Activated T-helper 2 cell treated with anti-CD3 and anti-CD28 coated beads, Interferon-gamma antibody, Interleukin-2, Interleukin-4, amounts not matched to agents 10 μg/mL and 5 μg/mL and 100 μg/mL, durations not matched to agents 14 hours and 24 hours and 36 hours (primary cell): ENCODE measurements around the gene NPB. TPM values are rescaled to one million over a fixed set of nuclear protein-coding genes. Genes with fewer than 3 reads are reported as not detected.
A peak's percentile ranks its signal among the peaks of the same experiment; 100 is the strongest.

Experiments used
- DNase-seq: peaks from one replicate; pipeline ENCODE4 v3.0.0; 2021; ENCODE audit warnings: low spot score
- H3K27ac Mint-ChIP-seq: one replicate; pipeline ENCODE4 v1.8.0; 2021; ENCODE audit warnings: mixed read lengths
- H3K27me3 Mint-ChIP-seq: one replicate; pipeline ENCODE4 v1.8.0; 2021; ENCODE audit warnings: low read depth, mixed read lengths
- H3K36me3 Mint-ChIP-seq: one replicate; pipeline ENCODE4 v1.8.0; 2021; ENCODE audit warnings: low read depth, mixed read lengths
- H3K4me1 Mint-ChIP-seq: one replicate; pipeline ENCODE4 v1.8.0; 2021; ENCODE audit warnings: low read depth, mixed read lengths
- H3K4me3 Mint-ChIP-seq: one replicate; pipeline ENCODE4 v1.8.0; 2021; ENCODE audit warnings: low read depth, mild to moderate bottlenecking, moderate library complexity, mixed read lengths
- H3K9me3 Mint-ChIP-seq: one replicate; pipeline ENCODE4 v1.8.0; 2021; ENCODE audit warnings: mixed read lengths
- intact Hi-C: fragments of 100-400 bp; cut with micrococcal nuclease; formaldehyde crosslinking; loops from one replicate; pipeline ENCODE4 v1.15.1; 2023
- total RNA-seq: library from RNA; stranded (reverse); gene quantifications from 2 replicates; pipeline ENCODE4 v1.2.3, GENCODE V29; 2022

Gene NPB
- total RNA-seq, 1 donor from 2014 or later: 0.39 TPM

DNA sequence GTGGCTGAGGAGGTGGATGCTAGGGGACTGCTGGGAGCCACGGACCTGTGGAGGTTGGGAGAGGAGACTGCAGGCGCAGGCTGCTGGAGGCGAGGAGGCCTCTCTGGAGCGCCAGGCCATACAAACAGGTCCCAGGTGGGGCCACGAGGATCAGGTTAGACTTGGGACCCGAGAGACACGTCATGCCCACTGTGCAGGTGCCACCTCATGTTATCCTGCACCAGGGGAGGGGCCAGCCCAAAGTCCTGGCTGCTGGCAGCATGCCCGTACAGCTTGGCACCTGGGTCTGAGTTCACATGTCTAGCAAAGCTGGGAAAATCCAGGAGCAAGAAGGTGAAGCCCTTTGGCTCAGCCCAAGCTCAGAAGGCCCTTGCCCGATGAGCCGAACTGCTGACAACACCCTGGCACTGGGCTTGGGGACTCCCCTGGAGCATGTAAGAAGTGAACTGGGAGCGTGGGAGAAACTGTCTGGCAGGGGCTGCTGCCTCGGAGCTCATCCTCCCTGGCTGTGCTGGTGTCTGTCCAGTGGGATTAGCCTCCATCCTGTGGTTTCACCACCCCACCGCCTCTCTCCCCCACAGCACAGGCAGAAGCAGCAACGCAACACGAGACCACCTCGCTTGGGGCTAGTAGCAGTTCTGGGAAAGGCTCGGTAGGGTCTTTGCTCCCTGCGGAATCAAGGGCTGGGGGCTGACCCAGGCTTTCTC lies 36.2 kb upstream of the NPB start:
- Mint-ChIP-seq H3K36me3 (peaks cover 73% of the 10 kb centered on the region), H3K4me3 (no peak overlapping the region), H3K27ac (peak overlapping the region; percentile 17), H3K9me3 (no peaks in the 10 kb centered on the region), H3K27me3 (no peaks in the 10 kb centered on the region), H3K4me1 (peaks cover 17% of the 10 kb centered on the region)
- DNase-seq: no peak
- intact Hi-C loops: no loop called here

DNA sequence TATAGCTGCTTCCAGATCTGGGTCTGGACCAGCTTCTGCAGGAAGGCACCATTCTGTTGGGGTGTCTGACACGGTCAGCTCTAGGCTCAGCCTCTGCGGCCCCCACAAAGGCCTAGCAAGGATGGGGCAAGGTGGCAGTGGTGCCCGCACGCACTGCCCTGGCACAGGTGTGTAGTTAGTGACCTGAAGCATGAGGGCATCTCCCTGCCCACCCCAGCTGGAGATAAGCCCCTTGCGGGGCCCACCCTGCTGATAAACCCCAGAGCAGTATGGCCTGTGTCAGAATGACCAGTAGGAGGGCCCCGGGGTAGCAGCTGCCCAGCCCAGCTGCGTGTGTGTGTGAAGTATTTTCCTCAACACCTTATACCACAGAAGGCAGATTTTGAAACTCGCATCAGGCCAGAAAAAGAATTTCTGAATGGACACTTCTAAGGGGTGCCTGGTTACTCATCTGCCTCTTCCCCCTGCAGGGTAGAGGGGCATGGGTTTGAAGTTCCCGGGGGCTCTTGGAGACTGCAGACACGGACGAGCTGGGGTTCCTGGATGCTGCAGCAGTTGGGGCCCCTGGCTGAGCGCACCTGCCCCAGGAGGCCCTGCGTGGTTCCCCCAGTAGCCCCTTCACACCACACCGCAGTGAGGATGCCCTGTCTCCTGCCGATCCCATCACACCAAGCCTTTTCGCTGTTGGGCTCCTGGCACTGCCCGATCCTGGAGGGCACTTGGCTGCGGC lies 35.4 kb upstream of the NPB start:
- Mint-ChIP-seq H3K36me3 (peaks cover 67% of the 10 kb centered on the region), H3K4me1 (peaks cover 17% of the 10 kb centered on the region), H3K27ac (peak overlapping the region; percentile 63), H3K4me3 (no peak overlapping the region), H3K27me3 (no peaks in the 10 kb centered on the region), H3K9me3 (no peaks in the 10 kb centered on the region)
- intact Hi-C loops: no loop called here
- no peak for DNase-seq

DNA sequence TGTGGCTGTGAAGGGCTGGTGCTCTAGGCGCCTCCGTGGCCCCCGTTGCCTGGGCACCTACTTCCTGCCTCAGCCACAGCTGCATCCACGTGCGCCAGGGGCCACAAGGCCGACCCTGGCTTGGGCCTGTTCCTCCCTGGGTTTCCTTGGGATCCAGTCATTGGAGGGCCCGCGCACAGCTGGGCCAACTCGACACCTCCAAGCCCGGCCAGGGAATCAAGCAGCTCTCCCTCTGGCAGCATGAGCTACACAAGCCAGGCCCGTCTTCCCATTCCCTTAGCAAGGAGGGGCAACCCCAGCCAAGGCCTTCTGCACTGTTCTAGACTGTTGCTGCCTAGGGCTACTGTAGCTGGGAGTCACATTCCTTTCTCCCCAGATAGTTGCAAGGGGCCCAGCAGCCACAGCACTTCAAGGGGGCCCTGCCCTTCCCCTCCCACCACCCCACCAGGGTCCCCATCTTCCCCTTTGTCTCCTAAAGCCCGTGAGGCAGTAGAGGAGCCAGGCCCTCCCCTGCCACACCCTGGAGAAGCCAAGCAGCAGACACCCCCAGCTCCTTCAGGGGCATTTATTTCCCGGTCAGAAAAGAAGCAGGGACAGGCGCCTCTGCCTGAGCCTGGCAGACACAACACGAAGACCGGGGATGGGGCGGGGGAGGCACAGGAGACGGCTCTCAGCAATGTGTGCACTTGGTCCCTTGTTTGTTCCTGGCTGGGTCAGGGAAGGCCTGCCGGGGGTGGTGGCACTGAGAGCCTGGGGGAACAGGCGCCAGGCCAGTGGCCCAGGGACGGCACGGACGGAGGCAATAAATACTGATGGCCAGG lies 34.7 kb upstream of the NPB start:
- H3K4me1 Mint-ChIP-seq: peaks cover 17% of the 10 kb centered on the region
- peak overlapping the region; percentile 33 for H3K4me3 Mint-ChIP-seq
- no peaks in the 10 kb centered on the region for H3K9me3 Mint-ChIP-seq
- no peak for DNase-seq
- peak overlapping the region; percentile 63 for H3K27ac Mint-ChIP-seq
- H3K36me3 Mint-ChIP-seq: peaks cover 63% of the 10 kb centered on the region
- H3K27me3 Mint-ChIP-seq: no peaks in the 10 kb centered on the region
- intact Hi-C loops: no loop called here

DNA sequence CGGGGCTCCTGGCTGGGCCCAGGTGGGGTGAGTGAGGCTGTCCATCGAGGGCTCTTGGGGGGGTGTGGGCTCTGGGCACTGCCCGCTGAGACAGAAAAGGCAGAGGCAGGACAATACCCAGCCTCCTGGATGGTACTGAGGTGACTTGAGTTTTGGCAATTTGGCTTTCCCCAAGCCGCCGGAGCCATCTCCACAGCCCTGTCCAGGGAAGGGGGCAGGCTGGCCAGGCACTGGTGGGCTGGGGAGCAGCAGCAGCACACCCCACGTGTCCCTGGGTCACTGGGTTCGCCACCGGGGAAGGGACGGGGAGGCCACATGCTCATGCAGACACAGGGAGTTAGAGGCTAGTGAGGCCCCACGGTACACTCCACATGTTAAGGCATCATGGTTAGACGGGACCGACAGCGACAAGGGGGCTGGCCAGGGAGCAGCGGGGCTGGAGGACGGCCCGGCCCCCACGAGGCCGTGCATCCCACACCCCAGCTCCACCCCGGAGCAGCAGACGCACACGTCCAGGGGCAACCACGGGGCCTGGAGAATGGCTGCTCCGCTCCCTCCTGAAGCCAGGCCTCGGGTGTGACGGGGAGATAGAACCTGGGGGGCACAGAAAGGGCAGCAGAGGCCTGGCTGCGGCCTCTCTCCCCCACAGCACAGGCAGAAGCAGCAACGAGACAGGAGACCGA lies 33.9 kb upstream of the NPB start:
- H3K27me3 Mint-ChIP-seq: no peaks in the 10 kb centered on the region
- no peaks in the 10 kb centered on the region for H3K9me3 Mint-ChIP-seq
- H3K36me3 Mint-ChIP-seq: peaks cover 57% of the 10 kb centered on the region
- peak overlapping the region; percentile 72 for H3K27ac Mint-ChIP-seq
- intact Hi-C loops: no loop called here
- peaks cover 16% of the 10 kb centered on the region for H3K4me1 Mint-ChIP-seq
- DNase-seq: no peak
- H3K4me3 Mint-ChIP-seq: peak overlapping the region; percentile 57

DNA sequence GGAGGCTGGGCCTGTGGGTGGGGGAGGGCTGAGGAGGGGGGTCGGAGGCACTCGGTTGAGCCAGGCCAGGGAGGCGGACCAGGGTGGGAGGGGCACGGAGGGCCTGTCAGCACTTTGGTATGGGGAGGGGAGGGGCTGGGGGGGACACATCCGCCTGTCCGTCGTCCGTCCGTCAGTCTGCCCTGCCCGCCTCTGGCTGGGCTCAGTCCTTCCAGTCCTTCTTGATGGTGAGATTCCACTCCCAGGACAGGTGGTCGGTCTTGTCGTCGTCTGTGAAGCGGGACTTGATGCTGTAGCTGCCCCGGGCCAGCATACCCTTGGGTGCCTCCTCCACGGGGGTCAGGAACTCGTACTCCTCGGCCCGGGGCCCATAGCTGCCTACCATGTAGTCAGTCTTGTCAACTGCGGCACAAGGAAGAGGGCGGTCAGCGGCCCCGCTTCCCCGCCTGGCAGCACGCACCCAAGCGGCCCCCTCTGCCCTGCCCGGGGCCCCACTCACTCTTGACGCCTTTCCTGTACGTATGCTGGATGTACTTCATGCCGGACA lies 33.3 kb upstream of the NPB start:
- H3K4me3 Mint-ChIP-seq: peak overlapping the region; percentile 89
- H3K9me3 Mint-ChIP-seq: no peaks in the 10 kb centered on the region
- H3K36me3 Mint-ChIP-seq: peaks cover 51% of the 10 kb centered on the region
- intact Hi-C loops: no loop called here
- H3K4me1 Mint-ChIP-seq: peaks cover 12% of the 10 kb centered on the region
- no peak for DNase-seq
- no peaks in the 10 kb centered on the region for H3K27me3 Mint-ChIP-seq
- peak overlapping the region; percentile 55 for H3K27ac Mint-ChIP-seq

DNA sequence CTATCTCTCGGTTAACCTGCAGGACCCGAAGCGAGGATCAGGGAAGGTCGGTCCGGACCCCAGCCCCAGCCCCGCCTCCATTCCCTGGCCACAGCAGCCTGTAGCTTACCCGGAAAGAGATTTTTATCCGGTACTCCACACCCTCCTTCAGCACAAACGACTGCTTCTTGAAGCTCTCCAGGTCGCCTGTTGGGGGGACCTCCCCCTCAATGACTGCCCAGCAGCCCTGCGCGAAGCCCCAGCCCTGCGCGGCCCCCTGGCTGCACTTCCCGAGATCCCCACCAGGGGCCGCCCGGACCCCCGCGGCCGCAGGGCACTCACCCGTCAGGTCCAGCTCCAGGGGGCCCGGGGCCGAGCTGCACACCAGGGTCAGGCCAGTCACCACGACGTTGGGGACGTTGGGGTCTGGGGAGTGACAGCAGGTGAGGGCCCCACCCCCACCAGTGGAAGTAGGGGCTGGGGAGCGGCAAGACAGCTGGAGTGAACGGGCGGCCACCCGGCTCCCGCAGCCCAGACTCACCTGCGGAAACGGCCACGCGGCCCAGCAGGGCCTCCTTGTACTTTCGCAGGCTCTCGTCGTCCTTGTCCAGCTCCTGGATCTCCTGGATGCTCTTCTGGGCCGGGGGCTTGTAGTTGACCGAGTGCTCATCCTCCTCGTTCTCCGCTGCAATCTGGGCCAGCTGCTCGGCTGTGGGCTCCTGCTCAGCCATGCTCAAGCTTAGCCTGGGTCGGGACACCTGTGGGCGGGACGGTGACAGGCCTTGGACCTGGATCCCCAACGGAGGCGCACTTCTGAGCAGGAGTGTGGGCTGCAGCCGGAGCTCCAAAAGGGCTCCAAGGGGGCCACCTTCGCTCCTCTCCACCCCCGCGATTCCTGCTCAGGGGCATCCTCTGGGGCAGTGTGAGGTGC lies 32.6 kb upstream of the NPB start:
- no peaks in the 10 kb centered on the region for H3K9me3 Mint-ChIP-seq
- H3K4me3 Mint-ChIP-seq: peak overlapping the region; percentile 89
- H3K27me3 Mint-ChIP-seq: no peaks in the 10 kb centered on the region
- H3K36me3 Mint-ChIP-seq: peaks cover 44% of the 10 kb centered on the region
- intact Hi-C loops: loop anchor here (1.0 to 5.0 kb wide), 3 partner anchors 8 to 37 kb away; partner anchors contain the start of genes ALYREF, ANAPC11 and MCRIP1
- H3K4me1 Mint-ChIP-seq: peaks cover 14% of the 10 kb centered on the region
- DNase-seq: peak; percentile 26
- peak overlapping the region; percentile 88 for H3K27ac Mint-ChIP-seq

DNA sequence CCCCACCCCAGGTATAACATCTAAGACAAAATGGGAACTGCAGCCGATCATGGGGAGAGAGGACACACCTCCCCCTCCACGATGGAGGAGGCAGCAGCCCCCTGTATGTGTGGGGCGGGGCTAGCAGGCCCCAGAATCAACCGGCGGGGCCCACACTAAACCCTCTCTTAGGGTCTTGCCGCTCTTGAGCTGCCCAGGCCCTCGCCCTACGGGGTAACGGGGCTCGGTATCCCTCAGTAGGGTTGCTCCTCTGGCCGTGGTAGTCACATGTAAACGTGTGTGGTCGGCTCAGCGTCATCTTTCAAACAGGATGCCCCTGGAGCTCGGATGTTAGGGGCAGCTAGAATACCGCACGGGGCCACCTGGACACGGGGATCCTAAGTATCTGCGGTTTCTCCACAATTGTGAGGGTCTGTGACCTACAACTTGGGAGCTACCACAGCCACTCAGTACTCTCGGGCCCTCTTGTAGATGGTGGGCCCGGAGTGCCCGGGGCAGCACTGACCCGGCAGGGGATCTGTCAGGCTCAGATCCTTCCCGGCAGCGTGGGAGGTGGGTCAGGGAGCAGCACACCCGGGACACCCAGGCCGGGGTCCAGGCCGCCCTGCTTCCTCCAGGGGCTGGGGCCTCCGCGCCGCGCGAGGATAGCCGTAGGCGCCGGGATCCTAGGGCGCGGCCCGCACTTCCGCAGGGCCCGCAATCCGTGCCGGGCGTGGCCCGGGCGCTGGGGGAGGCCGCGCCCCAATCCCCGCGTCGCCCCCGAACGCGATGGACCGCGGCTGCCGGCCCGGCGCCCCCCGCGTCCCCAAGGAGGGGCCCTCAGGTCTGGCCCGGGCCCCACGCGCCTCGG lies 31.7 kb upstream of the NPB start:
- peaks cover 38% of the 10 kb centered on the region for H3K36me3 Mint-ChIP-seq
- H3K27me3 Mint-ChIP-seq: no peaks in the 10 kb centered on the region
- H3K4me3 Mint-ChIP-seq: peak overlapping the region; percentile 89
- H3K9me3 Mint-ChIP-seq: no peaks in the 10 kb centered on the region
- peak overlapping the region; percentile 88 for H3K27ac Mint-ChIP-seq
- peak; percentile 46 for DNase-seq
- peaks cover 16% of the 10 kb centered on the region for H3K4me1 Mint-ChIP-seq
- intact Hi-C loops: loop anchor here (1.0 to 5.0 kb wide), 3 partner anchors 9 to 38 kb away; partner anchors contain the start of genes ALYREF, ANAPC11 and MCRIP1

DNA sequence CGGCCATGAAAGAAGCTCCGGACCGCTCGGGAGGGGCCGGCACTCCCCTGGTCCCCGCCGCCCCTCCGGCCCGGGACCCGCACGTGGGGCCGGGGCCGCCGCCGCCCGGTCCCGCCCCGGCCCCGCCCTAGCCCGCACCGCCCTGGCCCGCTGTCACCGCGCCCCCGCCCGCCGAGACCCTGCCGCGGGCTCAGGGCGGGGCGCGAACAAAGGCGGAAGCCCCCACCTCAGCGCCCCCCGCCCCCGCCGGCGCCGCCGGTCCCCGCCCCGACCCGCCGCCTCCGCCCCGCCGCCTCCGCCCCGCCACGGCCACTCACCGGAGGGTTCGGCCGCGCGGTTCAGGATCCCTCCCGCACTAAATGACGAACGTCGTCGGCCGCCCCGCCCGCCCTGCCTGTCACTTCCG lies 31.1 kb upstream of the NPB start, which contains the start of gene ARHGDIA:
ARHGDIA (minus strand) TSS at position 357 of the 406 bp plus-strand sequence. CDS start 1,407 bp downstream, outside the sequence.
- intact Hi-C loops: loop anchor here (1.0 to 5.0 kb wide), 3 partner anchors 10 to 39 kb away; partner anchors contain the start of genes ALYREF, ANAPC11 and MCRIP1
- peaks cover 16% of the 10 kb centered on the region for H3K4me1 Mint-ChIP-seq
- H3K27ac Mint-ChIP-seq: peak within 1 kb of the TSS; percentile 91
- peaks cover 34% of the 10 kb centered on the region for H3K36me3 Mint-ChIP-seq
- peak within 1 kb of the TSS; percentile 89 for H3K4me3 Mint-ChIP-seq
- DNase-seq: no peak
- no peaks in the 10 kb centered on the region for H3K9me3 Mint-ChIP-seq
- no peaks in the 10 kb centered on the region for H3K27me3 Mint-ChIP-seq

DNA sequence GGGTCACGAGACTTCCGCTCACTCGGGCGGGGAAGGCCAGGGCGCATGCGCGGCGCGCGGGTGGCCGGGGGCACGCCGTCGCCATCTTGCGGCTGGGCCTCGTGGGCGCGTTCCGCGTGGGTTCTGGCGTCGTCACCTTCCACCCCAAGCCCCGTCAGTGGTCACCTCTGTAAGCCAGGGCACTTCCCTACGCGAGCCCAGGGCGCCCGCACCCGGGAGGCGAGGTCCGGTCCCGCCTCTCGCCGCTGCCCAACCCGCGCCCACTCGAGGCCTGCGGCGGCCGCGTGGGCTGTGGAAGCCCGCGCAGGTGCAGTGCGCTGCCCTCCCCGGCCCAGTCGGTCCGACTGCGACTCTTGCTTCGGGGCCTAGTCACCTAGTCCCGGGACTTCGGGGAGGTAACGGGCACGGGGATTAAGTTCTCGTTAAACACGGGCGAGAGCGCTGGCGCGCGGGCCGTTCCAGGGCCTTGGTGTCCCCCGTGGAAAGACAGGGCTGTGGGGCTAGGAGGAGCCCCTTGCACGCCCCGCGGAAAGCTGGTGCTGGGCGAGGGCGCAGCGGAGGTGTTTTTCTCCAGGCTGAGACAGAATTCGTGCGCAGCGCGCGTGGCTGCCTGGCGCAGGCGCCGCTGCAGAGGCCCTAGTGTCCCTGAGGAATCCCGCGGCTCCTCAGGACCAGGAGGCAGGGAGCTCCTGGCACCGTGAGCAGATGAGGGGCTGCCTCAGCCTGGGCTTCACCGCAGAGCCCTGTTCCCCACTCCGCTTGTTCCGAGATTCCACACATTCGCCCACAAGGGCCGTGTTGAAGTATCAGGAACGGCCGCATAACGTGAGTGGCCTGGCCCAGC lies 30.4 kb upstream of the NPB start:
- Mint-ChIP-seq H3K4me1 (peaks cover 16% of the 10 kb centered on the region), H3K4me3 (peak overlapping the region; percentile 82), H3K27ac (peak overlapping the region; percentile 91), H3K36me3 (peaks cover 36% of the 10 kb centered on the region), H3K9me3 (no peaks in the 10 kb centered on the region), H3K27me3 (no peaks in the 10 kb centered on the region)
- peak; percentile 94 for DNase-seq
- intact Hi-C loops: loop anchor here (2.0 to 5.0 kb wide), 2 partner anchors 19 to 39 kb away; partner anchors contain the start of genes ALYREF, ANAPC11 and MCRIP1

DNA sequence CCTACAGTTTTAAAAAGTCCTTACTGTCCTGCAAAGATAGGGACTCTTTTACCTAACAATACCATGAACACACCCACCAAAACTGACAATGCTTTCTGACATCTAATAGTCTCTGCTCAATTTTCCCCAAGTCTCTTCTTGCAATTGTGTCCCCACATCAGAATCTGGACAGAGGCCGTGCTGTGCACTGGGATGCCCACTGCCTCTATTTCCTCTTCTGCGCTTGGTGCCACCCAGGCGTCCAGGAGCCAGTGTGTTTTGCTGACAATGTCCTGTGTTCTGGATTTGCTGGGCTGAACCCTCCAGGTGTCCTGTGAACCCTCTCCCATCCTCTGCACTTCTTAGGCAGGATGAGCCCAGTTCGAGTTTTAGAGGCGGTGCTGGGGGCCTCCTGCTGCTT lies 24.5 kb upstream of the NPB start:
- intact Hi-C loops: no loop called here
- Mint-ChIP-seq H3K4me3 (no peak overlapping the region), H3K9me3 (no peaks in the 10 kb centered on the region), H3K27ac (no peak overlapping the region), H3K36me3 (peaks cover 51% of the 10 kb centered on the region), H3K4me1 (peaks cover 12% of the 10 kb centered on the region), H3K27me3 (no peaks in the 10 kb centered on the region)
- DNase-seq: no peak
